Neutrophil (primary cell): ENCODE measurements around the gene RNF141.
A peak's percentile ranks its signal among the peaks of the same experiment; 100 is the strongest.

Experiments
- H3K27ac ChIP-seq: fragments of 200-600 bp; sonication (generic); 2 replicates; pipeline ENCODE4 v1.5.1; 2016; ENCODE audit warnings: mild to moderate bottlenecking, moderate library complexity
- H3K27me3 ChIP-seq: fragments of 200-600 bp; sonication (generic); 2 replicates; pipeline ENCODE4 v1.6.0; 2016; ENCODE audit warnings: mild to moderate bottlenecking
- H3K36me3 ChIP-seq: fragments of 200-600 bp; sonication (generic); 2 replicates; pipeline ENCODE4 v1.5.1; 2017
- H3K4me1 ChIP-seq, 2 experiments: fragments of 200-600 bp in 1 of 2; sonication (generic) in 1 of 2; 1 replicate in 1 of 2; 2 replicates in 1 of 2; pipeline versions ENCODE4 v1.5.1 to v1.6.1; 2013 to 2016; ENCODE audit warnings: low read depth in 1 of 2, low read length in 1 of 2, mild to moderate bottlenecking in 1 of 2, moderate library complexity in 1 of 2; ENCODE audit not compliant: control insufficient read depth in 1 of 2, insufficient read depth in 1 of 2
- H3K4me3 ChIP-seq, 2 experiments: fragments of 200-600 bp in 1 of 2; sonication (generic) in 1 of 2; 1 replicate in 1 of 2; 2 replicates in 1 of 2; pipeline ENCODE4 v1.5.1; 2013 to 2016; ENCODE audit warnings: low read depth in 1 of 2, low read length in 1 of 2, mild to moderate bottlenecking in 1 of 2, moderate library complexity in 1 of 2
- H3K9me3 ChIP-seq: fragments of 200-600 bp; sonication (generic); 2 replicates; pipeline ENCODE4 v1.5.1; 2016
- TF ChIP-seq, protein P1 (sequence below): fragments of 200-600 bp; sonication (generic); IDR thresholded peaks from 2 replicates; pipeline ENCODE4 v1.5.1; 2016; ENCODE audit warnings: antibody characterized with exemption

Gene RNF141

DNA sequence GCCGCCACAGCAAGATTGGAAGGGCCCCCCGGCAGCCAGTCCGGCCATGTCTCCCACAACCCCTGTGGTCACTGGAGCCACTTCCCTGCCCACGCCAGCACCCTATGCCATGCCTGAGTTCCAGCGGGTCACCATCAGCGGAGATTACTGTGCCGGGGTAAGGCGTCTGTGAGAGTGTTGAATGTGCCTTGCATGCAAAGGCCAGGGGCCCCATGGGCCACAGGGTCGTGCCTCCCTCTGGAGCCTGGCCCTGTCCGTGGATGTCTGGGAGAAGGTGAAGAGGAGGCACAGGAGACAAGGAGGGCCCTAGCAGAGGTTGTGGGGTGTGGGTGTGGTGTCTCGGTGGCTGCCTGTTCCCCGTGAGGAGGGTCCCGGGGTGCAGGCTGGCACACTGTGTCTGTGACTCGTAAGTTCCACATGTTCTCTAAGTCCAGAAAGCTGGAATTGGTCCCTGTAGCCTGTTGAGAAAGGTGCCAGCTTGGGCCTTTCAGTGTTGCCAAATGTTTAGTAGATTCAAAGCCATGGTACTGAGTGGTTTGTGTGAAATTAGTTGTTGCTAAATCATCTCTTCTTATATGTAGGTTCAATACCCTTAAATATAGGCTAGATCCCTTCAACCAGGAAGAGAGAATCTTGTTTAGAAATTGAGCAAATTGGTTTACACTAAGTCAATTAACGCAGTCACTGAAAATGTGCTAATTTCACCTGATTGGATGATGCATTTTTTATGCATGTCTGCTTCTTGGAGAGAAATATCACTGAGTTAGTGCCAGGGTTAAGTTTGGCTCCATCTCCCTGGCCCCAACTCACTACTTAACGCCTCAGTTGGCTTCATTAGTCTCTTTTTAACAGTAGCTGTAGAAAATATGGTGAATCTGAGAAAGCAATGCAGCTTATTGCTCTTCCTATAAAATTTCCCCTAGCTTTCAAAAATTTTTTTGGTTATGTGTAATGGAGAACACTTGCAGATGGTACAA is 62.1 kb downstream of the RNF141 start:
- TF ChIP-seq, protein P1, sequence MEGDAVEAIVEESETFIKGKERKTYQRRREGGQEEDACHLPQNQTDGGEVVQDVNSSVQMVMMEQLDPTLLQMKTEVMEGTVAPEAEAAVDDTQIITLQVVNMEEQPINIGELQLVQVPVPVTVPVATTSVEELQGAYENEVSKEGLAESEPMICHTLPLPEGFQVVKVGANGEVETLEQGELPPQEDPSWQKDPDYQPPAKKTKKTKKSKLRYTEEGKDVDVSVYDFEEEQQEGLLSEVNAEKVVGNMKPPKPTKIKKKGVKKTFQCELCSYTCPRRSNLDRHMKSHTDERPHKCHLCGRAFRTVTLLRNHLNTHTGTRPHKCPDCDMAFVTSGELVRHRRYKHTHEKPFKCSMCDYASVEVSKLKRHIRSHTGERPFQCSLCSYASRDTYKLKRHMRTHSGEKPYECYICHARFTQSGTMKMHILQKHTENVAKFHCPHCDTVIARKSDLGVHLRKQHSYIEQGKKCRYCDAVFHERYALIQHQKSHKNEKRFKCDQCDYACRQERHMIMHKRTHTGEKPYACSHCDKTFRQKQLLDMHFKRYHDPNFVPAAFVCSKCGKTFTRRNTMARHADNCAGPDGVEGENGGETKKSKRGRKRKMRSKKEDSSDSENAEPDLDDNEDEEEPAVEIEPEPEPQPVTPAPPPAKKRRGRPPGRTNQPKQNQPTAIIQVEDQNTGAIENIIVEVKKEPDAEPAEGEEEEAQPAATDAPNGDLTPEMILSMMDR, result no peak
- H3K27me3 ChIP-seq, result no peaks in the 10 kb centered on the region
- no peaks in the 10 kb centered on the region for H3K9me3 ChIP-seq
- H3K27ac ChIP-seq, result peak overlapping the region; percentile 80
- H3K36me3 ChIP-seq, result peaks cover 78% of the 10 kb centered on the region
- no peak overlapping the region for H3K4me3 ChIP-seq
- peaks cover 17 to 34% of the 10 kb centered on the region in 2 experiments for H3K4me1 ChIP-seq

DNA sequence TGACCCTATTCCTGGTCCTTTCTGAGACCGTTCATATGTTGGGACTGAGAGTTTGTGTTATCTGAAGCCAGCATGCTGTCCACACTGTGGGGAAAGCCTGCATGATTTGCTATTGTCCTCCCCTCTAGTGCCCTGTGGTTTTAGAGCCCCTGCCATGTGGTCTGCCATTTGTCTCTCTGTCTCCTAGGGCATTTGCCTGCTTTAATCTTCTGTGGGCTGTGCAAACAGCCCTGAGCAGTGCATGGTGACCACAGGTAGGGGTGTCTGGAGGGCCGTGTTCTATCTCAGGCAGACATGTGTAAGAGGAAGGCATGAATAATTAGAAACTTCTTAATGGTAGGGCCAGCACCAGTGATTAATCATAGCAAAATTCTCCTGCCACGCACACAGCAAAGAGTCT is 62.9 kb downstream of the RNF141 start:
- Histone ChIP-seq H3K27me3 (no peaks in the 10 kb centered on the region), H3K36me3 (peaks cover 76% of the 10 kb centered on the region), H3K4me1 (peaks cover 20 to 39% of the 10 kb centered on the region in 2 experiments), H3K4me3 (no peak overlapping the region), H3K9me3 (no peaks in the 10 kb centered on the region), H3K27ac (peak overlapping the region; percentile 80)
- TF ChIP-seq, protein P1, result no peak

DNA sequence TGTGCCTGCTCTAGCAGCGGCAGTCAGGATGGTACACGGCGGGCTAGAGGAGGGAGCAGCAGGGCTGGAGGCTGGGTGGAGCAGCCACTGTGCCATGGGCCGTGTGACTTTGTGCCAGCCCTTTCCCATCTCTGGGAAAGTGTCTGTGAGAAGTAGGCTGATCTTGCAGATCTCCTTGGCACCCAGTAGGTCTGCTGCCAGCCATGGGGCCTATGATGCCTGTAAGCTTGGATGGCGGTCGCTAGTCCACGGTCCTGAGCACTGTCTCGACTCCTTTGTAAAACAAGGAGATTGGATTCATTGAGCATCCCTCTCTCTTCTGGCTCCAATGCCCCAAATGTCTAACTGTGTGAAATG is 63.3 kb downstream of the RNF141 start:
- Histone ChIP-seq H3K36me3 (peaks cover 72% of the 10 kb centered on the region), H3K4me1 (peaks cover 20 to 39% of the 10 kb centered on the region in 2 experiments), H3K27me3 (no peaks in the 10 kb centered on the region), H3K27ac (peak overlapping the region; percentile 80), H3K9me3 (no peaks in the 10 kb centered on the region), H3K4me3 (no peak overlapping the region)
- TF ChIP-seq, protein P1, result no peak

DNA sequence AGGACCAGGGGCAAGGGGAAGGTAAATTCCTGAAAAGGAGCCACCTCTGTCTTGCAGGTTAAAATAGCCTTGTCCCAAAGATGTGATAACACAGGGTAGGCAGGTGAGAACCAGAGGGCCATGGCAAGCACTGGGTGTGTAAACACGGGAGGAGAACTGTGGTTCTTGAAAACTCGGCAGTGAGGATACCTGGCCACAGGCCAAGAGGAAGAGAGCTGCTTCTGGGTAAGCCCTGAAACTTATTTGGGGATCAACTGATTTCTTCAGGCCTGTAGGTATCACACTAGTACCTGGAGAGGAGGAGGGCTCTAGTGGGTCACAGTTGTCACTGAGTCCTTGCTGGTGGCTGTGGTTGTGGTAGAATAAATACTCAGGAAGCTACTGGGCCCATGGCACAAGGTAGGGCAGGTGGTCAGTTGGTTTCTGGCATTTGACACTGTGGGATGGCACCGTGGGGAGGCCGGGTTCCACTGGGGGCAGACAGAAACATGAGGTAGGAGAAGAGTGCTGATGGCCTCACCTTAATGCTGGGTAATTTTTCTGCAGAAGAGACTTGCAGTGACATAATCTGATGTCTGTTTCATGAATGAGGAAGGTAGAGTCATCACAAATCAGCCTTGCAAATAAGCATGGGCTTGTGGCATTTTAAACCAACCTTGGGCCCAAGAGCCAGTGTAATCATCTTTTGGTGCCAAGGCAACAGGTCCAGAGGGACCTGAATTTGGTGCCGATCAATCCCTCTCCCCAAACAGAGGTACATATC is 63.9 kb downstream of the RNF141 start:
- Histone ChIP-seq H3K4me3 (no peak overlapping the region), H3K4me1 (peaks cover 20 to 39% of the 10 kb centered on the region in 2 experiments), H3K27ac (peak overlapping the region; percentile 80), H3K9me3 (no peaks in the 10 kb centered on the region), H3K27me3 (no peaks in the 10 kb centered on the region), H3K36me3 (peaks cover 67% of the 10 kb centered on the region)
- TF ChIP-seq, protein P1, result no peak

DNA sequence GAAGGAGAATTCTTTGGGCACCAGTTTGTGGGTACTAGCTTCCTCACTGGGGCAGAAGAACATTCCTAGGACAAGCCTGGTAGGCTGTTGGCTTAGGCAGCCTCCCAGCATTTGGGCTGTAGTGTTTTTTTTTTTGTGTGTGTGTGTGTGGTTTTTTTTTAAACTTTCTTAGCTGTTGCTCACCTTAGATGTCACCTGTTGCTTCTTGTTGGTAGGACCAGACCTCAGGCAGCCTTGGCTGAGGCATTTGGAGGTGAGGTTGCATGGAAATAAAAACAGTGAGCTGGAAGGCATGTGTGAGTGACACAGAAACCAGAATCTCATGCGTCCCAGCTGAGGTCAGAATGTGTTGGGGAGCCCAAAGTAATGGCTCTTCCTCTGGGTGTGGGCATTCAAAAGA is 64.6 kb downstream of the RNF141 start:
- H3K4me1 ChIP-seq, result peaks cover 20 to 39% of the 10 kb centered on the region in 2 experiments
- TF ChIP-seq, protein P1, result no peak
- no peaks in the 10 kb centered on the region for H3K9me3 ChIP-seq
- peaks cover 59% of the 10 kb centered on the region for H3K36me3 ChIP-seq
- peak overlapping the region; percentile 80 for H3K27ac ChIP-seq
- H3K27me3 ChIP-seq, result no peaks in the 10 kb centered on the region
- H3K4me3 ChIP-seq, result no peak overlapping the region
